ENCODE data around the gene TOP1. TPM values are rescaled to one million over a fixed set of nuclear protein-coding genes. Genes with fewer than 3 reads are reported as not detected.

The TOP1 gene
- total RNA-seq, 2 donors from 2014 or later: 77.5 to 81.2 TPM

GRCh38 chr20:41009946-41010345 lies 18.7 kb upstream of the TOP1 start:
- DNase-seq (ENCODE audit: low spot score): no peak
- no peak for ATAC-seq
- Mint-ChIP-seq H3K9me3 (no peaks in the 10 kb centered on the region), H3K27me3 (no peaks in the 10 kb centered on the region), H3K4me1 (ENCODE audit: low read depth in 2 of 2) (peaks cover 28 to 32% of the 10 kb centered on the region in 2 donors), H3K27ac (no peak overlapping the region), H3K36me3 (no peaks in the 10 kb centered on the region), H3K4me3 (no peak overlapping the region)

GRCh38 chr20:41011551-41012067 lies 17.0 kb upstream of the TOP1 start:
- Mint-ChIP-seq H3K4me3 (peak overlapping the region; percentile 66), H3K9me3 (no peaks in the 10 kb centered on the region), H3K36me3 (no peaks in the 10 kb centered on the region), H3K4me1 (ENCODE audit: low read depth in 2 of 2) (peaks cover 27 to 28% of the 10 kb centered on the region in 2 donors), H3K27me3 (no peaks in the 10 kb centered on the region), H3K27ac (peak overlapping the region; percentile 52 to 77)
- ATAC-seq (peak; percentile 41 to 63), DNase-seq (ENCODE audit: low spot score) (no peak)

GRCh38 chr20:41014561-41015088 lies 14.0 kb upstream of the TOP1 start:
- Mint-ChIP-seq H3K36me3 (no peaks in the 10 kb centered on the region), H3K9me3 (no peaks in the 10 kb centered on the region), H3K4me3 (no peak overlapping the region), H3K27ac (peak overlapping the region in 1 of 2 donors; percentile 2), H3K4me1 (ENCODE audit: low read depth in 2 of 2) (peaks cover 16% of the 10 kb centered on the region in 2 donors), H3K27me3 (no peaks in the 10 kb centered on the region)
- ATAC-seq (no peak), DNase-seq (ENCODE audit: low spot score) (no peak)

- no peaks in the 10 kb centered on the region for H3K9me3 Mint-ChIP-seq
- H3K4me1 Mint-ChIP-seq (ENCODE audit: low read depth in 2 of 2): peaks cover 3 to 4% of the 10 kb centered on the region in 2 donors
- peaks cover 0 to 3% of the 10 kb centered on the region in 2 donors for H3K27me3 Mint-ChIP-seq
- no peak for DNase-seq (ENCODE audit: low spot score)
- no peak for ATAC-seq
- H3K4me3 Mint-ChIP-seq: no peak overlapping the region
- H3K27ac Mint-ChIP-seq: no peak overlapping the region
- no peaks in the 10 kb centered on the region for H3K36me3 Mint-ChIP-seq
Observed at GRCh38 chr20:41017448-41018042, 11.1 kb upstream of the TOP1 start.

GRCh38 chr20:41018153-41018552 lies 10.5 kb upstream of the TOP1 start:
- Mint-ChIP-seq H3K27me3 (peaks cover 0 to 3% of the 10 kb centered on the region in 2 donors), H3K9me3 (no peaks in the 10 kb centered on the region), H3K36me3 (no peaks in the 10 kb centered on the region), H3K4me3 (no peak overlapping the region), H3K4me1 (ENCODE audit: low read depth in 2 of 2) (no peaks in the 10 kb centered on the region), H3K27ac (peak overlapping the region in 1 of 2 donors; percentile 0)
- DNase-seq (ENCODE audit: low spot score) (no peak), ATAC-seq (no peak)

- Mint-ChIP-seq H3K4me3 (no peak overlapping the region), H3K27ac (no peak overlapping the region), H3K4me1 (ENCODE audit: low read depth in 2 of 2) (peaks cover 7 to 13% of the 10 kb centered on the region in 2 donors), H3K36me3 (no peaks in the 10 kb centered on the region), H3K9me3 (no peaks in the 10 kb centered on the region), H3K27me3 (peaks cover 0 to 3% of the 10 kb centered on the region in 2 donors)
- DNase-seq (ENCODE audit: low spot score) (no peak), ATAC-seq (no peak)
Observed at GRCh38 chr20:41023549-41023948, 5.1 kb upstream of the TOP1 start.

GRCh38 chr20:41027366-41027765 lies 1.3 kb upstream of the TOP1 start:
- Mint-ChIP-seq H3K27me3 (no peaks in the 10 kb centered on the region), H3K36me3 (peaks cover 19% of the 10 kb centered on the region), H3K4me1 (ENCODE audit: low read depth in 2 of 2) (peaks cover 33 to 42% of the 10 kb centered on the region in 2 donors), H3K9me3 (no peaks in the 10 kb centered on the region), H3K4me3 (peak overlapping the region; percentile 99), H3K27ac (peak overlapping the region; percentile 78 to 97)
- ATAC-seq (no peak), DNase-seq (ENCODE audit: low spot score) (no peak)

- H3K4me3 Mint-ChIP-seq: peak overlapping the region; percentile 99
- H3K9me3 Mint-ChIP-seq: no peaks in the 10 kb centered on the region
- ATAC-seq (no peak), DNase-seq (ENCODE audit: low spot score) (no peak)
- H3K4me1 Mint-ChIP-seq (ENCODE audit: low read depth in 2 of 2): peaks cover 39 to 48% of the 10 kb centered on the region in 2 donors
- no peaks in the 10 kb centered on the region for H3K27me3 Mint-ChIP-seq
- H3K27ac Mint-ChIP-seq: peak overlapping the region; percentile 78 to 97
- peaks cover 19% of the 10 kb centered on the region for H3K36me3 Mint-ChIP-seq
Observed at GRCh38 chr20:41027872-41028358, 707 bp upstream of the TOP1 start.

- Mint-ChIP-seq H3K27me3 (no peaks in the 10 kb centered on the region), H3K4me1 (ENCODE audit: low read depth in 2 of 2) (peaks cover 44 to 62% of the 10 kb centered on the region in 2 donors), H3K9me3 (no peaks in the 10 kb centered on the region), H3K27ac (peak overlapping the region; percentile 95 to 97), H3K36me3 (peaks cover 19% of the 10 kb centered on the region), H3K4me3 (peak overlapping the region; percentile 99)
- ATAC-seq: peak in 1 of 2 donors; percentile 7
- no peak for DNase-seq (ENCODE audit: low spot score)
Observed at GRCh38 chr20:41029150-41029901, 704 bp downstream of the TOP1 start.

- H3K27me3 Mint-ChIP-seq: no peaks in the 10 kb centered on the region
- peaks cover 19% of the 10 kb centered on the region for H3K36me3 Mint-ChIP-seq
- peak overlapping the region; percentile 99 for H3K4me3 Mint-ChIP-seq
- no peaks in the 10 kb centered on the region for H3K9me3 Mint-ChIP-seq
- H3K4me1 Mint-ChIP-seq (ENCODE audit: low read depth in 2 of 2): peaks cover 47 to 66% of the 10 kb centered on the region in 2 donors
- DNase-seq (ENCODE audit: low spot score) (no peak), ATAC-seq (no peak)
- peak overlapping the region; percentile 95 to 97 for H3K27ac Mint-ChIP-seq
Observed at GRCh38 chr20:41030061-41030460, 1.4 kb downstream of the TOP1 start.

GRCh38 chr20:41030531-41031242 lies 2.1 kb downstream of the TOP1 start:
- H3K36me3 Mint-ChIP-seq: peaks cover 19% of the 10 kb centered on the region
- no peak for DNase-seq (ENCODE audit: low spot score)
- H3K27ac Mint-ChIP-seq: peak overlapping the region; percentile 95 to 97
- peaks cover 53 to 69% of the 10 kb centered on the region in 2 donors for H3K4me1 Mint-ChIP-seq (ENCODE audit: low read depth in 2 of 2)
- no peak for ATAC-seq
- no peaks in the 10 kb centered on the region for H3K9me3 Mint-ChIP-seq
- no peaks in the 10 kb centered on the region for H3K27me3 Mint-ChIP-seq
- peak overlapping the region; percentile 99 for H3K4me3 Mint-ChIP-seq

- no peak for DNase-seq (ENCODE audit: low spot score)
- peaks cover 59 to 75% of the 10 kb centered on the region in 2 donors for H3K4me1 Mint-ChIP-seq (ENCODE audit: low read depth in 2 of 2)
- H3K27ac Mint-ChIP-seq: peak overlapping the region; percentile 95 to 97
- H3K27me3 Mint-ChIP-seq: no peaks in the 10 kb centered on the region
- peak overlapping the region; percentile 99 for H3K4me3 Mint-ChIP-seq
- no peaks in the 10 kb centered on the region for H3K9me3 Mint-ChIP-seq
- H3K36me3 Mint-ChIP-seq: peaks cover 19% of the 10 kb centered on the region
- no peak for ATAC-seq
Observed at GRCh38 chr20:41031243-41031619, 2.6 kb downstream of the TOP1 start.

- no peaks in the 10 kb centered on the region for H3K9me3 Mint-ChIP-seq
- DNase-seq (ENCODE audit: low spot score): no peak
- no peaks in the 10 kb centered on the region for H3K27me3 Mint-ChIP-seq
- H3K36me3 Mint-ChIP-seq: peaks cover 19% of the 10 kb centered on the region
- peak overlapping the region; percentile 99 for H3K4me3 Mint-ChIP-seq
- ATAC-seq: no peak
- H3K4me1 Mint-ChIP-seq (ENCODE audit: low read depth in 2 of 2): peaks cover 59 to 75% of the 10 kb centered on the region in 2 donors
- H3K27ac Mint-ChIP-seq: no peak overlapping the region
Observed at GRCh38 chr20:41032271-41032670, 3.6 kb downstream of the TOP1 start.
